ENCODE measurements around the gene GCH1.
"Not testable (repeated sequence)": the region's sequence is repeated elsewhere in the genome, so short reads cannot be mapped to it uniquely, and the experiment has no call there.

Gene GCH1, protein sequence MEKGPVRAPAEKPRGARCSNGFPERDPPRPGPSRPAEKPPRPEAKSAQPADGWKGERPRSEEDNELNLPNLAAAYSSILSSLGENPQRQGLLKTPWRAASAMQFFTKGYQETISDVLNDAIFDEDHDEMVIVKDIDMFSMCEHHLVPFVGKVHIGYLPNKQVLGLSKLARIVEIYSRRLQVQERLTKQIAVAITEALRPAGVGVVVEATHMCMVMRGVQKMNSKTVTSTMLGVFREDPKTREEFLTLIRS

GRCh38 chr14:54902521-54903420, at the start of gene GCH1:
TSS of gene GCH1 (minus strand) at chr14:54902826. CDS start at chr14:54902663, 163 bp downstream.
- DNase-seq (ENCODE audit: low read depth in 3 of 3) = peak; percentile 56 to 67 (median 57)

DNA sequence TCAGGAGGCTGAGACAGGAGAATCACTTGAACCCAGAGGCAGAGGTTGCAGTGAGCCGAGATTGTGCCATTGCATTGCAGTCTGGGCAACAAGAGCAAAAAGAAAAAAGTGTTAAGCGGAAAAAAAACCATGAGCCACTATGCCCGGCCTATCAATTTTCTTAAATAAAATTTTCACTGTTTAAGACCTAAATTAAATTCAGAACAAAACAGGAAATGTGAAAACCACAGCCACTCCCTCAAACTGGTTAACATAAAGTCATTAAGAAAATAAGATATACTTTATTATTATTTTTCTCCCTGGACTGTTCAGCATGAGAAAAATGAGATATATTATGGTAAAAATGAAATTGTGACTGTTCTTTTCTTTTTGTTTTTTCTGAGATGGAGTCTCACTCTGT, 44.6 kb upstream of the GCH1 start:
- DNase-seq (ENCODE audit: low read depth in 3 of 3) = no peak

DNA sequence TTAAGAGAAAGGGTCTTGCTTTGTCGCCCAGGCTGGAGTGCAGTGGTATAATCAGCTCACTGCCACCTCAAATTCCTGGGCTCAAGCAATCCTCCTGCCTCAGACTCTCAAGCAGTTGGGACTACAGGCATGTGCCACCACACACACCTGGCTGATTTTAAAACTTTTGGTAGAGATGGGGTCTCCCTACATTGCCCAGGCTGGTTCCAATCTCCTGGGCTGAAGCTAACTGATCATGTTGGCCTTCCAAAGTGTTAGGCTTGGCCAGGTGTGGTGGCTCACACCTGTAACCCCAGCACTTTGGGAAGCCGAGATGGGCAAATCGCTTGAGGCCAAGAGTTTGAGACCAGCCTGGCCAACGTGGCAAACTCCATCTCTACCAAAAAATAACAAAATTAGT, 43.9 kb upstream of the GCH1 start:
- DNase-seq (ENCODE audit: low read depth in 3 of 3) = no peak

GRCh38 chr14:54944737-54945391, 42.2 kb upstream of the GCH1 start:
- DNase-seq (ENCODE audit: low read depth in 3 of 3) = no peak

GRCh38 chr14:54942913-54943312, 40.3 kb upstream of the GCH1 start:
- DNase-seq (ENCODE audit: low read depth in 3 of 3) = no peak

- no peak for DNase-seq (ENCODE audit: low read depth in 3 of 3)
Observed at GRCh38 chr14:54936816-54937215, 34.2 kb upstream of the GCH1 start.

- DNase-seq (ENCODE audit: low read depth in 3 of 3) = no peak
Observed at GRCh38 chr14:54935958-54936357, 33.3 kb upstream of the GCH1 start.

DNA sequence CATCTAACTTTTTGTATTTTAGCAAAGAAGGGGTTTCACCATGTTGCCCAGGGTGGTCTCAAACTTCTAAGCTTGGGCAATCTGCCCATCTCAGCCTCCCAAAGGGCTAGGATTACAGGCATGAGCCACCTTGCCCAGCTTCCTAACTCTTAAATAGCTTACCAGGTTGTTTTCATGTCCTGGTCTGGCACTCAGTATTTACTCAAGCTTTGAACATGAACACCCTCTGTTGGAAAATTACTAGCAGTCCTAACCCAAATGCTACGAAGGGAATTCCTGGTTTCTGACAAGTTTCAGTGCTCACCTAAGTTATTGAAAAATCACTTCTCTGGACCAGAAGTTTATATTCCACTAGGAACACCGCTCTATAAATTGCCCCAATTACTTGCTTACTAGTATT, 32.5 kb upstream of the GCH1 start:
- DNase-seq (ENCODE audit: low read depth in 3 of 3) = no peak

DNA sequence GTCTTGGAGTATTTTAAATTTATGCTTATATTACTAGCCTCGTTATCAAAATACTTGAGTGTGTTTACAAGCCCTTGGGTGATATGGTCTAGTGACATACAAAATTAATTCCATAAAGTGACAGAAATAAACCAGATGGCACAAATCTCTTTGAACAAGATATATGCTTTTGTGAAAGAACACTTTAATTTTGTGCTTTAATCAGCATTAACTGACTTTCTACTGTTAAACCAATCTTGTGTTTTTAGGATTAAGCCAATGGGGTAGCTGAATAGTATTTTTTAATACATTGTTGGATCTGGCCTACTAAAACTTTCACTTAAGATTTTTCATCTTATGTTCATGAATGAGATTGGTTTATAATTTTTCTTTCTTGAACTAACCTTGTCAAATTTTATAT, 30.4 kb upstream of the GCH1 start:
- DNase-seq (ENCODE audit: low read depth in 3 of 3) = no peak

DNA sequence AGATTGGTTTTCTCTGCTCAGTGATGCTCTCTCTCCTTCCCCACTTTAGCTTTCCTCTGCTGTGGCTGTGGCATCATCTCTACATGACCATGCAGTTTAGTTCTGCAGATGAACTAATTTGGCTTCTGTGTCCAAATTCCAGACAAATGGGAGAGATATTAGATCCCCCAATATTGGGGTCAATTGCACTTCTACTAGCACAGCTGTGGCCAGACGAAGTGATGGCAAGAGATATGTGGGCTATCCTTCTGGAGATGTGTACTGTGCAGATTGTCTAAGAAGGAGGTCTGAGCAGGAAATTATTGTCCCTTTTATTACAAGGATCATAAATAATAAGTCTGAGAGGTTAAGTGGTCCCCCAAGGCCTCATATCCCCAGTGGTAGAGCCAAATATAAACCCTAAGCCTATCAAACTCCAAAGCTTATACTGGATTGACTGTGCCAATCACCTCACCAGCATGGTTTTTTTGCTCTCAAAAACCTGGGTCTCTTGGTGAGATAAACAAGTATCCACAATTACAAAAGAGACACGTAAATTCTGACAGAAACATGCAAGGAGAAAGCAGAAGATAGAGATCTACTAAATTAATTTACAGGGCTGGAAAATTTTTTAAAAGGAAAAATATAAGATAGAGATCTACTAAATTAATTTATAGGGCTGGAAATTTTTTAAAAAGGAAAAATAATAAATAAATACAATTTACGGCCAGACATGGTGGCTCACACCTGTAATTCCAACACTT, 29.1 kb upstream of the GCH1 start:
- no peak for DNase-seq (ENCODE audit: low read depth in 3 of 3)

DNA sequence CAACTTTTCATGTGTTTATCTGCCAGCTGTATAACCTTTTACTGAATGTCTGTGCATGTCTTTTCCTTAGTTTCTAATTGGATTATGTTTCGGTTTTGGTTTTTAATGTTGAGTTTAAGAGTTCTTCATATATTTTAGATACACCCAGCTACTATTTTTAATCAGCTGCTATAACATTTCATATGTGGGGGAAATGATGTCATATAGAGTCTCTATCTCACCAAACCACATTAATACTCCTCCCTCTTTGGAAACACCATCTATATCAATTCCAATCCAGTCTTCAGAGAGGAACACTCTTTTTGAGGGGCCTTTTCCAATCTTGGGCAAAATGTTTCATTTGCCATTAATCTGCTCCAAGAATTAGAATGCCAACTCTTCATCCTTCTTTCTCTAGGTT, 28.5 kb upstream of the GCH1 start:
- no peak for DNase-seq (ENCODE audit: low read depth in 3 of 3)

DNA sequence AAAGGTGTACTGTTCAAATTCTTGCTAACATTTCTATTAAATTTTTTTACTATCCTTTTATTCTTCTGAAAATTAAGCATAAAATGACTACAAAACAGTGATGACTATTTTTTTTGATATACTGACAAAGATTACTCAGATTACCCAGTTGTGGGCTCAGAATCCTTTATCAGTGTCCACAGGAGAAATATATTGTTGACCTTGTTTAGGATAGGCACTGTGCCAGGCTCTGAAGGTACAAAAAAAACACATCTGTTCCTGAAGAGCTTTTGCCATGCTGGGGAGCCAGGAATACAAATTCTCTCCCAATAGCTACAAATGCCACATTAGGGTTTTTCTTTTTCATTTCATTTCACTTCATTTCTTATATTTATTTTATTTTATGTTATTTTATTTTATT, 26.9 kb upstream of the GCH1 start:
- DNase-seq (ENCODE audit: low read depth in 3 of 3) = no peak

- DNase-seq (ENCODE audit: low read depth in 3 of 3) = no peak
Observed at GRCh38 chr14:54928216-54928615, 25.6 kb upstream of the GCH1 start.

DNA sequence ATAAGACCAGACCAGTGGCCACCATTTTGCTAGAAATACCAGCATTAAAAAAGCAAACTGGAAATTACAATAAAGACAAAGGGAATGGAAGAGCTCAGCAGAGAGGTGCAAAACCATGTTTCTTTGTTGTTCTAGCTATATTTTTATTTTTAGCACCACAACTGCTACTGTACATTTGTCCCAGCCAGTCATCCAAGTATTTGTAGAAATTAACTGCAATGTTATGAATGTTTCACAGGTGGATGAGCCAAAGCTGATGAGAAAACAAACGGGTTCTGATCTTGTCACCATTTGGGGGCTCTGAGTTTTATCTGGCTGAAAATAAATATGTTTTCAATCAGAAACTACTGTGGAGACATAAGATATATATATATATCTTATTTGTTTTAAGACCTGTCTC, 24.9 kb upstream of the GCH1 start:
- DNase-seq (ENCODE audit: low read depth in 3 of 3) = no peak

DNA sequence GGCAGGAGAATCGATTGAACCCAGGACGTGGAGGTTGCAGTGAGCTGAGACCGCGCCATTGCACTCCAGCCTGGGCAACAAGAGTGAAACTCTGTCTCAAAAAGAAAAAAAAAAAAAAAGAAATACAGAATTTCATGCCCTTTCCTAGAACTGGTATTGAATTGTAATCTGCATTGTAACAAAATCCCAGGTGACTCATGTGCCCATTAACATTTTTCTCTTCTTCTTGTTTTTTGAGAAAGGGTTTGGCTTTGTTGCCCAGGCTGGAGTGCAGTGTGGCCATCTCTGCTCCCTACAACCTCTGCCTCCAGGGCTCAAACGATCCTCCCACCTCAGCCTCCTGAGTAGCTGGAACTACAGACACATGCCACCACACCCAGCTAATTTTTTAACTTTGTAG, 23.9 kb upstream of the GCH1 start:
- DNase-seq (ENCODE audit: low read depth in 3 of 3) = not testable (repeated sequence)

DNA sequence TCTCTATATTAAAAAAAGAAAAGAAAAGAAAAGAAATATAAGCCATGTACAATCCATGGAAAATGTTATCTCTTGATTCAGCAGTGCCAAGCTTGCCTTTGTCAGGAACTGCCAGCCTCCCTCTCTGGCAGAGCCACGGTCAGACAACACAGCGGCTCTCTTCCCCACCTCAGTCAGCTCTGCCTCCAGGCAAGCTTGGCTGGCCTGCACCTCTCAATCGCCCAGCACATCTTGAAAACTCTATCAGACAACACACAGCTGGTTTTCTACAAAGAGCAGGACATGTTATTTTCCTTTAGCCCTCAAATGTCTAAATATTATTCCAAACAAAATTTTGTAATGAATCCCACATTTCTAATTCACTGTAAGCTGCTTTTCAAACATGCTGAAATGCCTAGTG, 20.0 kb upstream of the GCH1 start:
- no peak for DNase-seq (ENCODE audit: low read depth in 3 of 3)

GRCh38 chr14:54920052-54920451, 17.4 kb upstream of the GCH1 start:
- no peak for DNase-seq (ENCODE audit: low read depth in 3 of 3)

- no peak for DNase-seq (ENCODE audit: low read depth in 3 of 3)
Observed at GRCh38 chr14:54919330-54919729, 16.7 kb upstream of the GCH1 start.

DNA sequence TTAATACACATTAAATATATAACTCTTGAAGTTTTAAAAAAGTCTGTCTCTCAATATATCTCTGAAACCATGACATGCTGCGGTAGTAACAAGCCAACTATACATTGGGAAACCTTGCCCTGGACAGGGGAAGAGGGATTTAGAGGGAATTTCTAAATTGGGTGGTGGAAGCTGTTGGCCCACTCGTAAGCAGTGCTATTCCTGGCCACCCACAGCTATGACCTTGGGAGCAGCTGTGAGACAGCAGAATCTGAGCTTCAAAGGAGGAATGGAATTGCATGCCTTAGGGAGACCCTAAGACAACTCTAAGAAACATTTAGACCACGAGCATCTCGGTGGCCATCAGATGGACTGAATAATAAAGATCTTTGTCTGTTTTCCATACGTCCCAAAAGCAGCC, 15.8 kb upstream of the GCH1 start:
- no peak for DNase-seq (ENCODE audit: low read depth in 3 of 3)

DNA sequence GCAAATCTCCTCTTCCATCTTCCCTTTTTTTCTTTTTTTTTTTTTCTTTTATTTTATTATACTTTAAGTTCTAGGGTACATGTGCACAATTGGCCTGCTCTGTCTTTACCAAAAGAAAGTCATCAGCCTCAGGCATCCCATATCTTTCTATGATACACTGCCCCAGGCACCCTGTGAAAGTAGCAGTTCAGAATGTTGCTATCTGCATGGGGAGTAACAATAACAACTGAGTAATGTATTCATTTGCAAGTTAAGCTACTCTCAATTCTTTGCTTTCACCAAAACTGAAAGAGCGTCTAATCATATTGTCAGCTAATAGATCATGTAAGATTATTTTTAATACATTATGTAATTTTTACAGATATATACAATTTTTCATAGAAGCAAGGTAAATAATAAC, 13.5 kb upstream of the GCH1 start:
- no peak for DNase-seq (ENCODE audit: low read depth in 3 of 3)

GRCh38 chr14:54909817-54910558, 7.4 kb upstream of the GCH1 start:
- no peak for DNase-seq (ENCODE audit: low read depth in 3 of 3)

All from stimulated activated CD4-positive, alpha-beta T cell treated with anti-CD3 and anti-CD28 coated beads, TNF-alpha, amount 100 ng/mL, for 4 hours (primary cell).